OCI-LY7 (cell line): ENCODE measurements around the gene PWP2.
"Not testable (repeated sequence)": the region's sequence is repeated elsewhere in the genome, so short reads cannot be mapped to it uniquely, and the experiment has no call there.

ENCODE experiments used
- EZH2phosphoT487 ChIP-seq: fragments of 200-600 bp; sonication (generic); IDR thresholded peaks from 2 replicates; pipeline ENCODE4 v1.6.1; 2018; ENCODE audit warnings: low read depth, borderline replicate concordance, mild to moderate bottlenecking, mixed run types, antibody characterized with exemption, low read length, moderate library complexity, mixed read lengths
- TF ChIP-seq, protein P1 (sequence below): fragments of 200-600 bp; sonication (generic); conservative IDR thresholded peaks from 2 replicates; pipeline ENCODE4 v1.5.1; 2014; ENCODE audit warnings: mild to moderate bottlenecking, antibody characterized with exemption, low read length, moderate library complexity, mixed read lengths

DNA sequence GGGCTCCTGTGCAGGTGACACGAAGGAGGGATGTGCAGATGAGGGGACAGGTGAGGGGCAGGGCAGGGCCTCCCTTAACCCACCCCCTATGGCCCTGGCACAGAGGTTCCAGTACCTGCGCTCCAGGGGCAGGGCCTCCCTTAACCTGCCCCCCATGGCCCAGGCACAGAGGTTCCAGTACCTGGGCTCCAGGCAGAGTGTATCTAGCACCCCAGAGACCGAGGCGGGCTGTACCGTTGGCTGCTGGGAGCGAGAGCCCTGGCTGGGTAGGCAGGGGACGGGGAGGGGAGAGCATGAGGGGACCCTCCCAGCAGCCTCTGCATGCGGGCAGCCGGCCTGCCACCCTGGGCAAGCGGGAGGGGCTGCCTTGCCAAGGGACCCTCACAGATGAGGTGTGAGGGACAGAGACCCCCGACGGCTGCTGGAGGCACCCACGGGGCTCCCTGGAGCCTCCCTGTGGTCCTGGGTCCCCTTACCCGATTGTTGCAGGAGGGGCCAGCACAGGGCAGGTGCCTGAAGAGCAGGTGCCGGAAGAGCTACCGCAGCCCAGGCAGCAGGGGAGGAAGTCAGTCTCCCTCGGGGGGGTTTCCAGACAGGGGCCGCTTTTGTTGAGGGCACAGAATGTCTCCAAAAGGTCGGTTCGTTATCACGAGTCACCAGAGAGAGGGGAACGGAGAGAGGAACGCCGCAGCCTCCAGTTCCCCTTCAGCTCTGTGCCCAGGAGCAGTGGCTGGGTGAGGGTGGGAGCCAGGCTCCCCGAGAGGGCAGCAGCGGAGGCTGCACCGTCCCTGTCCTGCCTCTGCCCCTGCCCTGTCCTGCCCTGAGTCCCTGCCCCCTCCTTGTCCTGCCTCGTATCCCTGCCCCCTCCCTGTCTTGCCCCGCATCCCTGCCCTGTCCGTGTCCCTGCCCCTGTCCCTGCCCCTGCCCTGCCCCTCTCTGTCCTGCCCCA, 52.4 kb downstream of the PWP2 start:
- TF ChIP-seq, protein P1, sequence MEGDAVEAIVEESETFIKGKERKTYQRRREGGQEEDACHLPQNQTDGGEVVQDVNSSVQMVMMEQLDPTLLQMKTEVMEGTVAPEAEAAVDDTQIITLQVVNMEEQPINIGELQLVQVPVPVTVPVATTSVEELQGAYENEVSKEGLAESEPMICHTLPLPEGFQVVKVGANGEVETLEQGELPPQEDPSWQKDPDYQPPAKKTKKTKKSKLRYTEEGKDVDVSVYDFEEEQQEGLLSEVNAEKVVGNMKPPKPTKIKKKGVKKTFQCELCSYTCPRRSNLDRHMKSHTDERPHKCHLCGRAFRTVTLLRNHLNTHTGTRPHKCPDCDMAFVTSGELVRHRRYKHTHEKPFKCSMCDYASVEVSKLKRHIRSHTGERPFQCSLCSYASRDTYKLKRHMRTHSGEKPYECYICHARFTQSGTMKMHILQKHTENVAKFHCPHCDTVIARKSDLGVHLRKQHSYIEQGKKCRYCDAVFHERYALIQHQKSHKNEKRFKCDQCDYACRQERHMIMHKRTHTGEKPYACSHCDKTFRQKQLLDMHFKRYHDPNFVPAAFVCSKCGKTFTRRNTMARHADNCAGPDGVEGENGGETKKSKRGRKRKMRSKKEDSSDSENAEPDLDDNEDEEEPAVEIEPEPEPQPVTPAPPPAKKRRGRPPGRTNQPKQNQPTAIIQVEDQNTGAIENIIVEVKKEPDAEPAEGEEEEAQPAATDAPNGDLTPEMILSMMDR = not testable (repeated sequence)
- TF ChIP-seq EZH2phosphoT487 = not testable (repeated sequence)
